ENCODE results near the gene FLRT2.

The FLRT2 gene

GRCh38 chr14:85530626-85531025, 682 bp downstream of the FLRT2 start:
- no peak for DNase-seq

GRCh38 chr14:85531141-85531586, 1.2 kb downstream of the FLRT2 start:
- peak in 3 of 14 donors; percentile 34 to 44 (median 36) for DNase-seq

- peak in 3 of 14 donors; percentile 32 to 44 (median 36) for DNase-seq
Measured at GRCh38 chr14:85531587-85532373, 1.8 kb downstream of the FLRT2 start.

- no peak for DNase-seq
Measured at GRCh38 chr14:85532374-85533022, 2.6 kb downstream of the FLRT2 start.

GRCh38 chr14:85533023-85533860, 3.3 kb downstream of the FLRT2 start:
- peak in 5 of 14 donors; percentile 20 to 49 (median 40) for DNase-seq

GRCh38 chr14:85533861-85534291, 3.9 kb downstream of the FLRT2 start:
- peak in 3 of 14 donors; percentile 12 to 29 (median 22) for DNase-seq

GRCh38 chr14:85534458-85535293, 4.7 kb downstream of the FLRT2 start:
- DNase-seq = peak in 2 of 14 donors; percentile 5 to 6

- DNase-seq = no peak
Measured at GRCh38 chr14:85535321-85535720, 5.4 kb downstream of the FLRT2 start.

GRCh38 chr14:85535991-85536832, 6.3 kb downstream of the FLRT2 start:
- DNase-seq = no peak

GRCh38 chr14:85536833-85537190, 6.9 kb downstream of the FLRT2 start:
- DNase-seq = no peak

GRCh38 chr14:85537526-85537925, 7.6 kb downstream of the FLRT2 start:
- no peak for DNase-seq

- DNase-seq = no peak
Measured at GRCh38 chr14:85538636-85539035, 8.7 kb downstream of the FLRT2 start.

GRCh38 chr14:85539510-85539909, 9.6 kb downstream of the FLRT2 start:
- no peak for DNase-seq

- no peak for DNase-seq
Measured at GRCh38 chr14:85542623-85543022, 12.7 kb downstream of the FLRT2 start.

- no peak for DNase-seq
Measured at GRCh38 chr14:85545738-85546137, 15.8 kb downstream of the FLRT2 start.

- no peak for DNase-seq
Measured at GRCh38 chr14:85546390-85546789, 16.4 kb downstream of the FLRT2 start.

GRCh38 chr14:85549697-85550096, 19.8 kb downstream of the FLRT2 start:
- DNase-seq = no peak

- DNase-seq = no peak
Measured at GRCh38 chr14:85554106-85554505, 24.2 kb downstream of the FLRT2 start.

GRCh38 chr14:85556267-85556666, 26.3 kb downstream of the FLRT2 start:
- DNase-seq = no peak

- no peak for DNase-seq
Measured at GRCh38 chr14:85558505-85558904, 28.6 kb downstream of the FLRT2 start.

- DNase-seq = no peak
Measured at GRCh38 chr14:85562630-85563029, 32.7 kb downstream of the FLRT2 start.

Data from C1 segment of cervical spinal cord (tissue), 14 donors.